Thyroid gland (tissue), 4 donors: ENCODE data around the gene CNPY2. TPM values are rescaled to one million over a fixed set of nuclear protein-coding genes. Genes with fewer than 3 reads are reported as not detected.
"Not testable (repeated sequence)": the region's sequence is repeated elsewhere in the genome, so short reads cannot be mapped to it uniquely, and the experiment has no call there.

Experiments used
- DNase-seq, 2 donors: peaks; one replicate each; pipeline ENCODE4 v3.0.0-alpha.2; 2019
- H3K27ac ChIP-seq, 3 donors: fragments of 200-600 bp; sonication (generic); 1 replicate in 2 of 3; 2 replicates in 1 of 3; pipeline ENCODE4 v1.5.1; 2016 to 2019; ENCODE audit warnings: mild to moderate bottlenecking in 1 of 3, moderate library complexity in 1 of 3
- H3K27me3 ChIP-seq: fragments of 200-600 bp; sonication (generic); one replicate; pipeline ENCODE4 v1.5.1; 2019
- H3K36me3 ChIP-seq, 2 donors: fragments of 200-600 bp; sonication (generic); one replicate each; pipeline ENCODE4 v1.5.1; 2016 to 2019
- H3K4me1 ChIP-seq, 2 donors: fragments of 200-600 bp; sonication (generic); one replicate each; pipeline ENCODE4 v1.5.1; 2017 to 2019
- H3K4me3 ChIP-seq, 3 donors: fragments of 200-600 bp; sonication (generic); replicated peaks in 1 of 3; 1 replicate in 2 of 3; 2 replicates in 1 of 3; pipeline ENCODE4 v1.5.1; 2016; ENCODE audit warnings: mild to moderate bottlenecking in 1 of 3
- H3K9me3 ChIP-seq: fragments of 200-600 bp; sonication (generic); one replicate; pipeline ENCODE4 v1.5.1; 2017
- POLR2A ChIP-seq, 2 donors: fragments of 450-650 bp; IDR thresholded peaks; one replicate each; pipeline ENCODE4 v1.6.1; 2017; ENCODE audit warnings: antibody characterized with exemption in 2 of 2, mild to moderate bottlenecking in 2 of 2, moderate library complexity in 1 of 2
- WGBS, 2 donors: methylation state at CpG; one replicate each; pipeline ENCODE4 v1.1.5; 2017; 5-methylcytosine and 5-hydroxymethylcytosine counted together
- intact Hi-C: fragments of 100-400 bp; cut with DNase I; formaldehyde crosslinking; loops from one replicate; pipeline ENCODE4 v1.15.1; 2023
- total RNA-seq, 4 donors: library from RNA; depleted of rRNA; stranded (reverse); fragments of >200 nt; gene quantifications; one replicate each; pipeline ENCODE4 v1.2.3, GENCODE V29; 2016
- TF ChIP-seq, protein P1 (sequence below), 6 experiments: fragments of 200-600 bp in 3 of 6; fragments of 450-650 bp in 3 of 6; sonication (generic) in 3 of 6; IDR thresholded peaks; one replicate each; pipeline ENCODE4 v1.5.1; 2016 to 2019; ENCODE audit warnings: antibody characterized with exemption in 6 of 6, mild to moderate bottlenecking in 2 of 6, inconsistent platforms in 1 of 6, moderate library complexity in 1 of 6

Gene CNPY2
- total RNA-seq, 4 donors from 2014 or later = 107 to 129 (median 124) TPM

DNA sequence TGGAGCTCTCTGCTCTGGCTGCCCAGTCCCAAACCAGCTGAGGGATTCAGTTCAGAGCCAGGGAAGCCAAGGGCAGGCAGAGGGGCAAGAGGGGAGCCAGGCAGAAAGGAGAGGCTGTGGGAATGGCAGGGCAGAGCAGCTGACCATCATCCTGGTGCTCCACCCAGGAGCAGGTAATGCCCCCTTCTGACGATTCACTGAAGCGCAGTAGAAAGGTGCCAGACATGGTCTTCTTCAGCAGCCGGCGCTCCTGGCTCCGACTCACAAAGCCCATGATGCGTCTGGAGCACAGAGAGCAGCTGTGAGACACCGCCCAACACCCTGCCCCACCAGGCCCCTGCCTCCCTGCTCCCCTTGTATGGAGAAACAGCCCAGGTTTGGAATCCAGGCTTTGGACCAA, 30.9 kb upstream of the CNPY2 start:
- no peak for DNase-seq
- intact Hi-C loops = no loop called here

GRCh38 chr12:56342290-56342689, 26.5 kb upstream of the CNPY2 start:
- H3K4me1 ChIP-seq, H3K27me3 ChIP-seq, H3K27ac ChIP-seq, H3K4me3 ChIP-seq, intact Hi-C loops, DNase-seq, H3K9me3 ChIP-seq: not testable (repeated sequence)
- 100% methylated on average over 2 of the region's 2 CpGs for WGBS, 2 donors
- H3K36me3 ChIP-seq = peaks cover 36% of the 10 kb centered on the region in 2 donors

More for the DNA sequence above, 30.9 kb upstream of the CNPY2 start:
- Histone ChIP-seq H3K9me3 (no peaks in the 10 kb centered on the region), H3K4me3 (no peak overlapping the region), H3K4me1 (no peaks in the 10 kb centered on the region), H3K27ac (no peak overlapping the region), H3K27me3 (no peaks in the 10 kb centered on the region), H3K36me3 (peaks cover 71 to 78% of the 10 kb centered on the region in 2 donors)
- no peak for TF ChIP-seq POLR2A (IDR thresholded peaks at IDR 0.05)
- TF ChIP-seq, protein P1, sequence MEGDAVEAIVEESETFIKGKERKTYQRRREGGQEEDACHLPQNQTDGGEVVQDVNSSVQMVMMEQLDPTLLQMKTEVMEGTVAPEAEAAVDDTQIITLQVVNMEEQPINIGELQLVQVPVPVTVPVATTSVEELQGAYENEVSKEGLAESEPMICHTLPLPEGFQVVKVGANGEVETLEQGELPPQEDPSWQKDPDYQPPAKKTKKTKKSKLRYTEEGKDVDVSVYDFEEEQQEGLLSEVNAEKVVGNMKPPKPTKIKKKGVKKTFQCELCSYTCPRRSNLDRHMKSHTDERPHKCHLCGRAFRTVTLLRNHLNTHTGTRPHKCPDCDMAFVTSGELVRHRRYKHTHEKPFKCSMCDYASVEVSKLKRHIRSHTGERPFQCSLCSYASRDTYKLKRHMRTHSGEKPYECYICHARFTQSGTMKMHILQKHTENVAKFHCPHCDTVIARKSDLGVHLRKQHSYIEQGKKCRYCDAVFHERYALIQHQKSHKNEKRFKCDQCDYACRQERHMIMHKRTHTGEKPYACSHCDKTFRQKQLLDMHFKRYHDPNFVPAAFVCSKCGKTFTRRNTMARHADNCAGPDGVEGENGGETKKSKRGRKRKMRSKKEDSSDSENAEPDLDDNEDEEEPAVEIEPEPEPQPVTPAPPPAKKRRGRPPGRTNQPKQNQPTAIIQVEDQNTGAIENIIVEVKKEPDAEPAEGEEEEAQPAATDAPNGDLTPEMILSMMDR (IDR thresholded peaks at IDR 0.05) = no peak
- 83 to 100% methylated on average over 3 to 7 of the region's 7 CpGs for WGBS, 2 donors

DNA sequence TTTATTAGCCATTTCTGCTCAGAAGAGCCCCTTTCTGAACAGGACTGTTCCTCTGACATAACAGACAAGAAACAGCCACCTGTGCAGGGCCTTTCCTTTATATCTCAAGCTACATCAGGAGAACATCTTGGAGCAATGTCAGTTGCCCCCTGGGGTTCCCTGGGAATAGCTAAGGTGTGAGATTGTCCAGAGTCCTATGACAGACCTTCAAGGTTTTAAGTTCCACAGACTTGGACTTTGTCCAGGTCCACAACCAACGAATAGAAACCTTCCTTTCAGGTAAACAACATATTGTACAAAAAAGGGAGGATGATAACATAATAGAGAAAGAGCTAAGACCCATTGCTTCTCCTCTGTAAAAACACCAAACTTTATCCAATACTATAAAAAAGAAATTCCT, 25.8 kb upstream of the CNPY2 start:
- intact Hi-C loops = no loop called here
- Histone ChIP-seq H3K9me3 (no peaks in the 10 kb centered on the region), H3K4me1 (no peaks in the 10 kb centered on the region), H3K27me3 (no peaks in the 10 kb centered on the region), H3K4me3 (no peak overlapping the region), H3K27ac (no peak overlapping the region), H3K36me3 (peaks cover 29 to 30% of the 10 kb centered on the region in 2 donors)
- no peak for TF ChIP-seq POLR2A (IDR thresholded peaks at IDR 0.05)
- TF ChIP-seq, protein P1 (IDR thresholded peaks at IDR 0.05) = no peak
- no peak for DNase-seq
- 41 to 60% methylated on average over 1 of the region's 1 CpG for WGBS, 2 donors

GRCh38 chr12:56339158-56339422, 23.3 kb upstream of the CNPY2 start:
- no peak for TF ChIP-seq POLR2A (IDR thresholded peaks at IDR 0.05)
- TF ChIP-seq, protein P1 (IDR thresholded peaks at IDR 0.05) = no peak
- Histone ChIP-seq H3K4me3 (no peak overlapping the region), H3K27me3 (no peaks in the 10 kb centered on the region), H3K27ac (no peak overlapping the region), H3K4me1 (peaks cover 0 to 6% of the 10 kb centered on the region in 2 donors), H3K9me3 (no peaks in the 10 kb centered on the region), H3K36me3 (peaks cover 16 to 17% of the 10 kb centered on the region in 2 donors)
- intact Hi-C loops = loop anchor here (10.0 kb wide), 1 partner anchor 126 kb away; the partner anchor contains the start of gene SPRYD4
- DNase-seq = no peak
- 77 to 88% methylated on average over 1 of the region's 1 CpG for WGBS, 2 donors

DNA sequence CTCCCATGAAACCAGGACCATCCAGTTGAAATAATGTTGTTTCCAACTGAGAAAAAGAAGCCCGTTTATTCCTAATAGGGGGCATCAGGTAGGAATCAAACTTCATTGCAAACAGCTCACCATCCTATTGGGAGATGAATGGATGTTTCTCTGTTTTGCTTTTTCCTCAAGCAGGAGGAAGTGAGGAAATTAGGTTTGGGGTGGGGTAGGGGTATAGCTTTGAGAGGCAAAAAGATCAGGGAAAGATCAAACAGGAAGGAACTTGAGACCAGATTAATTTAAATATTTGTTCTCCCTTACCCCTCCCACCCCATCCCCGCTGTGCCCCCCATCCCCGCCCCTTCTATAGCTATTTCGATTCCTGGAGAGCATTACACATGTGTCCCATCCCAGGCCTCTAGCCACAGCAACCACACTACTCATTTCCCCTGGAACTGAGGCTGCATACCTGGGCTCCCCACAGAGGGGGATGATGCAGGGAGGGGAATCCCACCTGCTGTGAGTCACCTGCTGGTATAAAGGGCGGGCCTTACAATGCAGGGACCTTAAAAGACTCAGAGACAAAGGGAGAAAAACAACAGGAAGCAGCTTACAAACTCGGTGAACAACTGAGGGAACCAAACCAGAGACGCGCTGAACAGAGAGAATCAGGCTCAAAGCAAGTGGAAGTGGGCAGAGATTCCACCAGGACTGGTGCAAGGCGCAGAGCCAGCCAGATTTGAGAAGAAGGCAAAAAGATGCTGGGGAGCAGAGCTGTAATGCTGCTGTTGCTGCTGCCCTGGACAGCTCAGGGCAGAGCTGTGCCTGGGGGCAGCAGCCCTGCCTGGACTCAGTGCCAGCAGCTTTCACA, 22.7 kb upstream of the CNPY2 start, which contains the start of gene IL23A:
IL23A (plus strand) TSS at position 577 of the 850 bp plus-strand sequence; CDS start at position 738, 161 bp downstream.
- DNase-seq = no peak
- Histone ChIP-seq H3K4me1 (peaks cover 0 to 6% of the 10 kb centered on the region in 2 donors), H3K27ac (no peak within 1 kb of the TSS), H3K9me3 (no peaks in the 10 kb centered on the region), H3K36me3 (peaks cover 10 to 12% of the 10 kb centered on the region in 2 donors), H3K27me3 (no peaks in the 10 kb centered on the region), H3K4me3 (no peak within 1 kb of the TSS)
- 33 to 41% methylated on average over 9 of the region's 9 CpGs for WGBS, 2 donors
- intact Hi-C loops = loop anchor here (10.0 kb wide), 1 partner anchor 126 kb away; the partner anchor contains the start of gene SPRYD4
- TF ChIP-seq POLR2A (IDR thresholded peaks at IDR 0.05) = no peak
- TF ChIP-seq, protein P1 (IDR thresholded peaks at IDR 0.05) = no peak
